Measurements from ENCODE around the gene NUP93.
"Not testable (repeated sequence)": the region's sequence is repeated elsewhere in the genome, so short reads cannot be mapped to it uniquely, and the experiment has no call there.

The NUP93 gene

GRCh38 chr16:56709443-56710040, 20.4 kb upstream of the NUP93 start:
- DNase-seq: no peak

GRCh38 chr16:56710181-56710737, 19.7 kb upstream of the NUP93 start:
- no peak for DNase-seq

- no peak for DNase-seq
Observed at GRCh38 chr16:56711862-56712261, 18.1 kb upstream of the NUP93 start.

GRCh38 chr16:56713794-56714193, 16.1 kb upstream of the NUP93 start:
- no peak for DNase-seq

- DNase-seq: no peak
Observed at GRCh38 chr16:56715126-56715525, 14.8 kb upstream of the NUP93 start.

GRCh38 chr16:56716761-56717160, 13.2 kb upstream of the NUP93 start:
- DNase-seq: no peak

- not testable (repeated sequence) for DNase-seq
Observed at GRCh38 chr16:56717532-56717931, 12.4 kb upstream of the NUP93 start.

- no peak for DNase-seq
Observed at GRCh38 chr16:56722200-56722842, 7.6 kb upstream of the NUP93 start.

- DNase-seq: no peak
Observed at GRCh38 chr16:56724191-56724590, 5.7 kb upstream of the NUP93 start.

- DNase-seq: no peak
Observed at GRCh38 chr16:56726283-56726682, 3.6 kb upstream of the NUP93 start.

- DNase-seq: no peak
Observed at GRCh38 chr16:56726926-56727325, 3.0 kb upstream of the NUP93 start.

GRCh38 chr16:56728027-56728426, 1.9 kb upstream of the NUP93 start:
- no peak for DNase-seq

GRCh38 chr16:56728980-56729734, 772 bp upstream of the NUP93 start:
- no peak for DNase-seq

GRCh38 chr16:56732366-56732765, 2.4 kb downstream of the NUP93 start:
- no peak for DNase-seq

- no peak for DNase-seq
Observed at GRCh38 chr16:56732832-56733231, 2.9 kb downstream of the NUP93 start.

GRCh38 chr16:56734429-56734828, 4.5 kb downstream of the NUP93 start:
- no peak for DNase-seq

GRCh38 chr16:56736476-56736875, 6.5 kb downstream of the NUP93 start:
- no peak for DNase-seq

- DNase-seq: no peak
Observed at GRCh38 chr16:56737539-56737938, 7.6 kb downstream of the NUP93 start.

GRCh38 chr16:56738221-56738620, 8.3 kb downstream of the NUP93 start:
- DNase-seq: no peak

- not testable (repeated sequence) for DNase-seq
Observed at GRCh38 chr16:56739378-56739777, 9.4 kb downstream of the NUP93 start.

GRCh38 chr16:56741399-56741798, 11.5 kb downstream of the NUP93 start:
- DNase-seq: no peak

GRCh38 chr16:56742030-56742984, 12.4 kb downstream of the NUP93 start:
- no peak for DNase-seq

- DNase-seq: no peak
Observed at GRCh38 chr16:56743840-56744239, 13.9 kb downstream of the NUP93 start.

Data from activated T-cell treated with anti-CD3 and anti-CD28 coated beads for 4 hours (primary cell).